Brain pericyte (primary cell): Measurements from ENCODE around the gene MIPOL1.

ENCODE experiments used
- DNase-seq: peaks from one replicate; pipeline ENCODE4 v3.0.0-alpha.2; 2012; ENCODE audit warnings: low read depth, low spot score

MIPOL1 gene

GRCh38 chr14:37597914-37598746 is 400.4 kb downstream of the MIPOL1 start:
- DNase-seq = no peak

GRCh38 chr14:37598747-37599506 is 401.2 kb downstream of the MIPOL1 start:
- DNase-seq = no peak

- no peak for DNase-seq
Measured at GRCh38 chr14:37599507-37600368, 402.0 kb downstream of the MIPOL1 start.

GRCh38 chr14:37600880-37601741 is 403.4 kb downstream of the MIPOL1 start:
- no peak for DNase-seq

- DNase-seq = no peak
Measured at GRCh38 chr14:37601865-37602264, 404.1 kb downstream of the MIPOL1 start.
